Measurements from ENCODE around the gene ANKH.

ANKH gene

DNA sequence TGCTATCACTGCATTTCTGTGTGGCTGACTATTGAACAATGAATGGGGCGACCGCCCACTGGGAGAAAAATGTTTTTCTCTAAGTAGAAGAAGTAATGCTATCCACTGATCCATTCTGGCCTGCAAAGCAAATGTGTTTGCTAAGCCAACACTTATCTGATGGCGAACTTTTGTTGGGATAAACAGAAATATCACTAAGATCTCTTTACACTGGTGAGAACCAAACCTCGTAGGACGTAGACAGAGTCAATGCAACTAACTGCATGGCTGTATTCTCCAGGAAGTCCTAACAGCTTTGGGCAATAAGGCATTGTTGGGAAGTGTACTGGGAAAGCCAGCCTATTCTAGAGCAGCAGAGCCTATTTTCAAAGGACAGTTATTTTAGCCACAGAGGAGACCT, 77.7 kb downstream of the ANKH start:
- no peak overlapping the region for H3K27ac ChIP-seq (ENCODE audit: low read depth, low read length)

DNA sequence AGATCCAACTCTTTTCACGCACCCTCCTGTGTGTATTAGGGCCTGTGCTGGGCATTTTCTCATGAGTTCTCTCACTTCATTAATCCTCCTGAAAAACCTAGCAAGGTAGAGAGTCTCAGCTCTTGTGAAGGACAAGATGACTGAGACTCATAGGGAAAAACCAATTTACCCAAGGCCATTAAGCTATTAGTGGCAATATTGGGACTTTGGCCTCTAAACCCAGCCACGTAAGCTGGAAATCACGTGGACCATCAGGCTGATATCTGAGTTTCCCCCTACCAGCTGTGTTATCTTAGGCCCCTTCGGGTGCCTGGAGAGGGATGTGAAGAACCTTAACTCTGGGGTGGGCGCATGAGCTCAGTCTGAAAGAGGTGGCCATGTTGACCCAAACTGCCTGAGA, 80.7 kb downstream of the ANKH start:
- Histone ChIP-seq H3K27ac (ENCODE audit: low read depth, low read length) (no peak overlapping the region), H3K79me2 (ENCODE audit: control insufficient read depth, insufficient read depth, low read length) (no peaks in the 10 kb centered on the region), H2BK5ac (ENCODE audit: low read length) (no peak overlapping the region), H2BK120ac (ENCODE audit: low read depth, low read length) (no peak overlapping the region), H2AK5ac (ENCODE audit: low read length) (no peak overlapping the region), H3K4me1 (ENCODE audit: control insufficient read depth, low read depth, low read length) (no peaks in the 10 kb centered on the region), H3K23ac (ENCODE audit: low read length) (no peak overlapping the region), H3K4me2 (ENCODE audit: low read length) (no peak overlapping the region), H3K56ac (ENCODE audit: low read length) (no peak overlapping the region), H3K4ac (ENCODE audit: low read depth, low read length) (no peak overlapping the region), H3K18ac (ENCODE audit: low read length) (no peak overlapping the region), H3K79me1 (ENCODE audit: low read length) (no peaks in the 10 kb centered on the region), H3K4me3 (ENCODE audit: low read length) (no peak overlapping the region), H3K36me3 (ENCODE audit: control insufficient read depth, insufficient read depth, low read length) (no peaks in the 10 kb centered on the region), H2BK15ac (replicated peaks; ENCODE audit: low read depth) (no peak overlapping the region), H3K9ac (ENCODE audit: low read length) (no peak overlapping the region), H3K27me3 (ENCODE audit: insufficient read depth, low read length, poor library complexity) (no peaks in the 10 kb centered on the region), H4K8ac (ENCODE audit: low read depth, low read length) (no peak overlapping the region), H4K5ac (ENCODE audit: low read length) (no peak overlapping the region)
- no peak for DNase-seq
- no CpG with 5 or more reads among the region's 5 CpGs for WGBS (ENCODE audit: extremely low coverage, insufficient coverage, low lambda C conversion rate)

More for the DNA sequence above, 77.7 kb downstream of the ANKH start:
- H2BK15ac ChIP-seq (replicated peaks; ENCODE audit: low read depth), result no peak overlapping the region
- no peak overlapping the region for H4K8ac ChIP-seq (ENCODE audit: low read depth, low read length)
- H3K18ac ChIP-seq (ENCODE audit: low read length), result no peak overlapping the region
- H3K23ac ChIP-seq (ENCODE audit: low read length), result no peak overlapping the region
- no peaks in the 10 kb centered on the region for H3K79me2 ChIP-seq (ENCODE audit: control insufficient read depth, insufficient read depth, low read length)
- no peaks in the 10 kb centered on the region for H3K27me3 ChIP-seq (ENCODE audit: insufficient read depth, low read length, poor library complexity)
- no peak overlapping the region for H3K56ac ChIP-seq (ENCODE audit: low read length)
- no peaks in the 10 kb centered on the region for H3K79me1 ChIP-seq (ENCODE audit: low read length)
- no peaks in the 10 kb centered on the region for H3K36me3 ChIP-seq (ENCODE audit: control insufficient read depth, insufficient read depth, low read length)
- no peak overlapping the region for H3K9ac ChIP-seq (ENCODE audit: low read length)
- DNase-seq, result no peak
- no peak overlapping the region for H2BK120ac ChIP-seq (ENCODE audit: low read depth, low read length)
- no peak overlapping the region for H3K4ac ChIP-seq (ENCODE audit: low read depth, low read length)
- H3K4me1 ChIP-seq (ENCODE audit: control insufficient read depth, low read depth, low read length), result no peaks in the 10 kb centered on the region
- H2AK5ac ChIP-seq (ENCODE audit: low read length), result no peak overlapping the region
- no peak overlapping the region for H3K4me2 ChIP-seq (ENCODE audit: low read length)
- H2BK5ac ChIP-seq (ENCODE audit: low read length), result no peak overlapping the region
- no peak overlapping the region for H4K5ac ChIP-seq (ENCODE audit: low read length)
- no peak overlapping the region for H3K4me3 ChIP-seq (ENCODE audit: low read length)
- no CpG with 5 or more reads among the region's 5 CpGs for WGBS (ENCODE audit: extremely low coverage, insufficient coverage, low lambda C conversion rate)

DNA sequence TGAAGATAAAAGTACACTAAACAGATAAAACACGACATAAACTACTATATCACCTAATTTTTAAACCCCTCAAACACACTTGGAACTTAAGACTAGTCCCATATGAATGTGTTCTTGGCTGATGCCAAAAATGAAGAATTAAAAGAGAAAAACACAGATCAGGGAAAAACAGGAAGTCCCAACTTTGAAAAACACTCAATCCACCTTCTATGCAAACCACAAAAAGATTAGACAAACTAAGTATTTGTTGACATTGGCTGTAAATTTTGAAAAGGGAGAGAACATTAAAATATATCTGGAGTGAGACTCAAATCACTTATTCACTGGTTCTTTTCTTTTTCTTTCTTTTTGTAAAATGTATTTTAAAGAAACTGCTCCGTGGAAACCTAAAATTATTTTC, 81.4 kb downstream of the ANKH start:
- no peak overlapping the region for H3K18ac ChIP-seq (ENCODE audit: low read length)
- H4K8ac ChIP-seq (ENCODE audit: low read depth, low read length), result no peak overlapping the region
- 100% methylated on average over 1 of the region's 2 CpGs for WGBS (ENCODE audit: extremely low coverage, insufficient coverage, low lambda C conversion rate)
- H2BK5ac ChIP-seq (ENCODE audit: low read length), result no peak overlapping the region
- no peaks in the 10 kb centered on the region for H3K36me3 ChIP-seq (ENCODE audit: control insufficient read depth, insufficient read depth, low read length)
- no peaks in the 10 kb centered on the region for H3K79me2 ChIP-seq (ENCODE audit: control insufficient read depth, insufficient read depth, low read length)
- H3K23ac ChIP-seq (ENCODE audit: low read length), result no peak overlapping the region
- no peaks in the 10 kb centered on the region for H3K27me3 ChIP-seq (ENCODE audit: insufficient read depth, low read length, poor library complexity)
- H3K4me2 ChIP-seq (ENCODE audit: low read length), result no peak overlapping the region
- H3K27ac ChIP-seq (ENCODE audit: low read depth, low read length), result no peak overlapping the region
- no peaks in the 10 kb centered on the region for H3K79me1 ChIP-seq (ENCODE audit: low read length)
- no peak overlapping the region for H3K56ac ChIP-seq (ENCODE audit: low read length)
- no peak overlapping the region for H3K9ac ChIP-seq (ENCODE audit: low read length)
- H2AK5ac ChIP-seq (ENCODE audit: low read length), result no peak overlapping the region
- no peak overlapping the region for H3K4ac ChIP-seq (ENCODE audit: low read depth, low read length)
- no peak for DNase-seq
- no peak overlapping the region for H2BK120ac ChIP-seq (ENCODE audit: low read depth, low read length)
- no peak overlapping the region for H3K4me3 ChIP-seq (ENCODE audit: low read length)
- H3K4me1 ChIP-seq (ENCODE audit: control insufficient read depth, low read depth, low read length), result no peaks in the 10 kb centered on the region
- no peak overlapping the region for H2BK15ac ChIP-seq (replicated peaks; ENCODE audit: low read depth)
- no peak overlapping the region for H4K5ac ChIP-seq (ENCODE audit: low read length)

DNA sequence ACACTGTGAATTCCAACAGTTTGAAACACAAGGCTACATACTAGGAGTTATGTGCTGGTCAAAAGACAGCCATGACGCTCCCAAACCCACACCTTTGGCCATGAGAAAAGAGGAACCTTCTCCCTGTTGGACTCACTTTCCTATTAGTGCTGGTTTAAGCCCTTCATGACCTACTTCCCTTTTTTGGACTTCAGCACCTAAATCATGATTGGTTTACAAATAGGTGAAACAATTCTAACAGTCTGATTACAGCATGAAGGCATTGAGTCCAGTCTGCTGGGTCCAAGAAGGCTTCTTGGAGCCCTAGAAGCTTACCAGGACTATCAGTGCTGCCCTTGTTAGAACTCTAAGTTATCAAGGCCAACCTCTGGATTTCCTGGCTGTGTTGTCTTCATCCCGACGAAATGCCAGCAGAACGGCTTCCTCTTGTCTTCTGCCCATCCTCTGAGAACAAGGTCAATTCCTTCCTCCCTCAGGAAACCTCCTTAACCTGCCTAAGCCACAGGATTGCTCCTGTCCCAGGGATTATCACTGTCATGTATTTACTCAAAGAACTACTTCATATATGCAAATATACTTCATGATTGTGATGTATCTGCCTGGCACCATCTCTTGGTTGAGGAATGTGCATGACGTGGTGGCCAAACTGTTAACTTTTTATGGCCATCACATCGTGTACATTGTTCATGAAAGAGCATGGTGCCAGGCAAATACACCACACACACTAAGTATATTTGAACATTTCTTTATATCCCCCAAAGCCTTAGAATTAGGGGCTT, 83.6 kb downstream of the ANKH start:
- WGBS (ENCODE audit: extremely low coverage, insufficient coverage, low lambda C conversion rate), result no CpG with 5 or more reads among the region's 6 CpGs
- no peak for DNase-seq
- Histone ChIP-seq H3K27ac (ENCODE audit: low read depth, low read length) (no peak overlapping the region), H3K4me1 (ENCODE audit: control insufficient read depth, low read depth, low read length) (no peaks in the 10 kb centered on the region), H3K27me3 (ENCODE audit: insufficient read depth, low read length, poor library complexity) (no peaks in the 10 kb centered on the region), H3K36me3 (ENCODE audit: control insufficient read depth, insufficient read depth, low read length) (no peaks in the 10 kb centered on the region), H3K79me2 (ENCODE audit: control insufficient read depth, insufficient read depth, low read length) (no peaks in the 10 kb centered on the region), H2BK5ac (ENCODE audit: low read length) (no peak overlapping the region), H3K9ac (ENCODE audit: low read length) (no peak overlapping the region), H2BK15ac (replicated peaks; ENCODE audit: low read depth) (no peak overlapping the region), H3K4me2 (ENCODE audit: low read length) (no peak overlapping the region), H2AK5ac (ENCODE audit: low read length) (no peak overlapping the region), H2BK120ac (ENCODE audit: low read depth, low read length) (no peak overlapping the region), H3K18ac (ENCODE audit: low read length) (no peak overlapping the region), H3K56ac (ENCODE audit: low read length) (no peak overlapping the region), H4K5ac (ENCODE audit: low read length) (no peak overlapping the region), H4K8ac (ENCODE audit: low read depth, low read length) (no peak overlapping the region), H3K23ac (ENCODE audit: low read length) (no peak overlapping the region), H3K79me1 (ENCODE audit: low read length) (no peaks in the 10 kb centered on the region), H3K4ac (ENCODE audit: low read depth, low read length) (no peak overlapping the region), H3K4me3 (ENCODE audit: low read length) (no peak overlapping the region)

DNA sequence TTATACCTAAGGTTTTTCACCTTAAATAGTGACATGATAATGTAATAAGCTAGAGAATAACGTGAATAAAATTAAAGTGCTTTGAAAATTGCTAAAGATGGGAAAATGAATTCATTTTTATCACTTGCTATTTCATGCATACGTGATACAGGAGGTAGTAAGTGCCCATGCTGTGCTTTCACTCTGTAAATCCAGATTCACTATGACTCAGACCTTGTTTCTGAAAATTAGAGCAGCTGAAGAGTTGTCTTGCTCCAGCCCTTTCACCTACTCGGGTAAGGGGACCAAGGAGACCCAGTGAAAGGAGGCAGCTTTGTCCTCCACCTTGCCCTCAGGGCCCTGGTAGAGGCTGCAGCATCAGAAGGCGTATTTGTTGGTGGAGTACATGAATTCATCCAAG, 87.9 kb downstream of the ANKH start:
- Histone ChIP-seq H3K79me1 (ENCODE audit: low read length) (no peaks in the 10 kb centered on the region), H3K4me2 (ENCODE audit: low read length) (no peak overlapping the region), H3K4me3 (ENCODE audit: low read length) (no peak overlapping the region), H3K27ac (ENCODE audit: low read depth, low read length) (no peak overlapping the region), H2BK15ac (replicated peaks; ENCODE audit: low read depth) (no peak overlapping the region), H2BK5ac (ENCODE audit: low read length) (no peak overlapping the region), H4K8ac (ENCODE audit: low read depth, low read length) (no peak overlapping the region), H2AK5ac (ENCODE audit: low read length) (no peak overlapping the region), H3K56ac (ENCODE audit: low read length) (no peak overlapping the region), H3K9ac (ENCODE audit: low read length) (no peak overlapping the region), H3K18ac (ENCODE audit: low read length) (no peak overlapping the region), H3K4me1 (ENCODE audit: control insufficient read depth, low read depth, low read length) (no peaks in the 10 kb centered on the region), H3K23ac (ENCODE audit: low read length) (no peak overlapping the region), H3K79me2 (ENCODE audit: control insufficient read depth, insufficient read depth, low read length) (no peaks in the 10 kb centered on the region), H3K36me3 (ENCODE audit: control insufficient read depth, insufficient read depth, low read length) (no peaks in the 10 kb centered on the region), H3K27me3 (ENCODE audit: insufficient read depth, low read length, poor library complexity) (no peaks in the 10 kb centered on the region), H4K5ac (ENCODE audit: low read length) (no peak overlapping the region), H2BK120ac (ENCODE audit: low read depth, low read length) (no peak overlapping the region), H3K4ac (ENCODE audit: low read depth, low read length) (no peak overlapping the region)
- DNase-seq, result no peak
- WGBS (ENCODE audit: extremely low coverage, insufficient coverage, low lambda C conversion rate), result no CpG with 5 or more reads among the region's 4 CpGs

DNA sequence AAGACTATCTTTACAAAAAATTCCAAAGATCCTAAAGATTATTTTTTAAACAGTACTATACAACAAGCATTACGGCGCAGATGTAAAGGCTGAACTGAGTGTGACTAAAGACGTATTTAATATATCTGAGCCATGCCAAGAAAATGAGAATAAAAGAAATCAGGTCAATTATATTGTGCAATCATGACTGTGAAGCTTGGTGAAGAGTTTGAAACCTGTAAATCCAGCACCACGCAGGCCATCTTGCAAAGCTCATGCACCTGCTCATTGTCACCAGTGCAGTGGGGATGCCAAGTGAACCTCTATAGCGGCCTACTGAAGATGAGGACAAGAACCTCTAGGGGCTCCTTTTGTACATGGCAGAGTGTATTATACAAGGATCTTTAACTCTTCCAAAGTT, 89.0 kb downstream of the ANKH start:
- no peaks in the 10 kb centered on the region for H3K27me3 ChIP-seq (ENCODE audit: insufficient read depth, low read length, poor library complexity)
- H4K8ac ChIP-seq (ENCODE audit: low read depth, low read length), result no peak overlapping the region
- H3K4ac ChIP-seq (ENCODE audit: low read depth, low read length), result no peak overlapping the region
- H2AK5ac ChIP-seq (ENCODE audit: low read length), result no peak overlapping the region
- no peaks in the 10 kb centered on the region for H3K79me1 ChIP-seq (ENCODE audit: low read length)
- H3K79me2 ChIP-seq (ENCODE audit: control insufficient read depth, insufficient read depth, low read length), result no peaks in the 10 kb centered on the region
- H3K4me1 ChIP-seq (ENCODE audit: control insufficient read depth, low read depth, low read length), result peaks cover 2% of the 10 kb centered on the region
- no peak overlapping the region for H2BK5ac ChIP-seq (ENCODE audit: low read length)
- H3K18ac ChIP-seq (ENCODE audit: low read length), result no peak overlapping the region
- no CpG with 5 or more reads among the region's 5 CpGs for WGBS (ENCODE audit: extremely low coverage, insufficient coverage, low lambda C conversion rate)
- no peak overlapping the region for H4K5ac ChIP-seq (ENCODE audit: low read length)
- no peak overlapping the region for H3K9ac ChIP-seq (ENCODE audit: low read length)
- no peak overlapping the region for H3K27ac ChIP-seq (ENCODE audit: low read depth, low read length)
- H3K23ac ChIP-seq (ENCODE audit: low read length), result no peak overlapping the region
- no peak overlapping the region for H3K56ac ChIP-seq (ENCODE audit: low read length)
- no peak overlapping the region for H2BK15ac ChIP-seq (replicated peaks; ENCODE audit: low read depth)
- H3K4me3 ChIP-seq (ENCODE audit: low read length), result no peak overlapping the region
- no peaks in the 10 kb centered on the region for H3K36me3 ChIP-seq (ENCODE audit: control insufficient read depth, insufficient read depth, low read length)
- no peak overlapping the region for H2BK120ac ChIP-seq (ENCODE audit: low read depth, low read length)
- H3K4me2 ChIP-seq (ENCODE audit: low read length), result no peak overlapping the region
- no peak for DNase-seq
